WTC11 (cell line): ENCODE measurements around the gene NDOR1. TPM values are rescaled to one million over a fixed set of nuclear protein-coding genes. Genes with fewer than 3 reads are reported as not detected.

Experiments
- ATAC-seq: fragments of 200-7000 bp; cut with Tn5 transposase; 2 replicates; pipeline ENCODE4 v1.10.0; 2021; ENCODE audit warnings: mild to moderate bottlenecking, moderate library complexity
- CTCF ChIA-PET: fragments of 300-600 bp; sonication (Branson Sonifier 250); formaldehyde crosslinking; loops from one replicate; lab custom pipeline; 2021; ENCODE audit warnings: antibody characterized with exemption; lab: Charles Lee
- POLR2A ChIA-PET: fragments of 350-600 bp; sonication (Branson Sonifier 250); formaldehyde crosslinking; loops from one replicate; lab custom pipeline; 2021; ENCODE audit warnings: antibody characterized with exemption; lab: Charles Lee
- DNase-seq: peaks from one replicate; pipeline ENCODE4 v3.0.0; 2021; ENCODE audit warnings: low spot score
- H3K27ac Mint-ChIP-seq: 2 replicates; pipeline ENCODE4 v1.8.0; 2021; ENCODE audit warnings: mixed read lengths
- H3K27me3 Mint-ChIP-seq: 2 replicates; pipeline ENCODE4 v1.8.0; 2021; ENCODE audit warnings: low read depth, mild to moderate bottlenecking, moderate library complexity, mixed read lengths
- H3K36me3 Mint-ChIP-seq: 2 replicates; pipeline ENCODE4 v1.8.0; 2021; ENCODE audit warnings: mixed read lengths
- H3K4me1 Mint-ChIP-seq: 2 replicates; pipeline ENCODE4 v1.8.0; 2022; ENCODE audit warnings: mixed read lengths
- H3K4me3 Mint-ChIP-seq: 2 replicates; pipeline ENCODE4 v1.8.0; 2021; ENCODE audit warnings: mild to moderate bottlenecking, moderate library complexity, mixed read lengths
- H3K9me3 Mint-ChIP-seq: 2 replicates; pipeline ENCODE4 v1.8.0; 2021; ENCODE audit warnings: mixed read lengths
- CREB1 ChIP-seq: sonication (generic); formaldehyde crosslinking; IDR thresholded peaks from 2 replicates; pipeline ENCODE4 v1.8.0; 2023; ENCODE audit warnings: mild to moderate bottlenecking, missing genetic modification reagents
- ETV6 ChIP-seq: sonication (generic); formaldehyde crosslinking; IDR thresholded peaks from 2 replicates; pipeline ENCODE4 v1.8.1; 2022; ENCODE audit warnings: mild to moderate bottlenecking, missing genetic modification reagents
- FOXK1 ChIP-seq: sonication (generic); formaldehyde crosslinking; IDR thresholded peaks from 2 replicates; pipeline ENCODE4 v1.8.0; 2022; ENCODE audit warnings: mild to moderate bottlenecking, moderate library complexity, missing genetic modification reagents
- GRHL2 ChIP-seq: fragments of 250-450 bp; sonication (Bioruptor Pico); IDR thresholded peaks from 2 replicates; pipeline ENCODE4 v1.8.0; 2022; ENCODE audit warnings: mild to moderate bottlenecking, moderate library complexity; ENCODE audit not compliant: insufficient replicate concordance, severe bottlenecking
- KAT7 ChIP-seq: sonication (generic); formaldehyde crosslinking; IDR thresholded peaks from 2 replicates; pipeline ENCODE4 v1.8.1; 2023; ENCODE audit warnings: missing genetic modification reagents, mild to moderate bottlenecking, borderline replicate concordance
- MYBL2 ChIP-seq: sonication (generic); formaldehyde crosslinking; IDR thresholded peaks from 2 replicates; pipeline ENCODE4 v1.8.1; 2023; ENCODE audit warnings: mild to moderate bottlenecking, moderate library complexity, missing genetic modification reagents
- NFATC4 ChIP-seq: fragments of 250-450 bp; sonication (Bioruptor Pico); IDR thresholded peaks from 2 replicates; pipeline ENCODE4 v1.9.0; 2021; ENCODE audit warnings: mild to moderate bottlenecking
- NR1H2 ChIP-seq: sonication (generic); formaldehyde crosslinking; IDR thresholded peaks from 2 replicates; pipeline ENCODE4 v1.9.0; 2021; ENCODE audit warnings: mild to moderate bottlenecking, moderate library complexity, missing genetic modification reagents
- NR2C2 ChIP-seq: sonication (generic); formaldehyde crosslinking; IDR thresholded peaks from 2 replicates; pipeline ENCODE4 v1.8.0; 2022; ENCODE audit warnings: mild to moderate bottlenecking, missing genetic modification reagents
- PRRX2 ChIP-seq: fragments of 250-450 bp; sonication (Bioruptor Pico); IDR thresholded peaks from 2 replicates; pipeline ENCODE4 v1.8.0; 2021; ENCODE audit warnings: mild to moderate bottlenecking
- SMAD3 ChIP-seq: sonication (generic); formaldehyde crosslinking; IDR thresholded peaks from 2 replicates; pipeline ENCODE4 v1.8.0; 2022; ENCODE audit warnings: missing genetic modification reagents, mild to moderate bottlenecking, borderline replicate concordance
- TP53 ChIP-seq: sonication (generic); formaldehyde crosslinking; IDR thresholded peaks from 2 replicates; pipeline ENCODE4 v1.8.1; 2023; ENCODE audit warnings: mild to moderate bottlenecking, missing genetic modification reagents
- ZNF138 ChIP-seq: sonication (generic); formaldehyde crosslinking; conservative IDR thresholded peaks from 2 replicates; pipeline ENCODE4 v1.8.1; 2022; ENCODE audit warnings: mild to moderate bottlenecking, moderate library complexity, missing genetic modification reagents
- ZNF232 ChIP-seq: sonication (generic); formaldehyde crosslinking; IDR thresholded peaks from 2 replicates; pipeline ENCODE4 v1.8.0; 2022; ENCODE audit warnings: mild to moderate bottlenecking, missing genetic modification reagents
- total RNA-seq: library from RNA; stranded (reverse); gene quantifications from 3 replicates; pipeline ENCODE4 v1.2.3, GENCODE V29; 2021
- TF ChIP-seq, protein P1 (sequence below): sonication (generic); formaldehyde crosslinking; IDR thresholded peaks from 2 replicates; pipeline ENCODE4 v1.8.1; 2023; ENCODE audit warnings: mild to moderate bottlenecking, moderate library complexity, missing genetic modification reagents
- TF ChIP-seq, protein P2 (sequence below): sonication (generic); formaldehyde crosslinking; IDR thresholded peaks from 2 replicates; pipeline ENCODE4 v1.8.0; 2023; ENCODE audit warnings: missing genetic modification reagents, mild to moderate bottlenecking, borderline replicate concordance
- TF ChIP-seq, protein P3 (sequence below): sonication (generic); formaldehyde crosslinking; IDR thresholded peaks from 2 replicates; pipeline ENCODE4 v1.8.1; 2023; ENCODE audit warnings: mild to moderate bottlenecking, missing genetic modification reagents, moderate library complexity
- TF ChIP-seq, protein P4 (sequence below): sonication (generic); formaldehyde crosslinking; conservative IDR thresholded peaks from 2 replicates; pipeline ENCODE4 v1.8.1; 2023; ENCODE audit warnings: mild to moderate bottlenecking, low read depth, missing genetic modification reagents, moderate library complexity
- TF ChIP-seq, protein P5 (sequence below): fragments of 250-450 bp; sonication (Bioruptor Pico); IDR thresholded peaks from 2 replicates; pipeline ENCODE4 v1.9.0; 2021; ENCODE audit warnings: moderate library complexity, mild to moderate bottlenecking, inconsistent platforms, borderline replicate concordance
- TF ChIP-seq, protein P6 (sequence below): sonication (generic); formaldehyde crosslinking; IDR thresholded peaks from 2 replicates; pipeline ENCODE4 v1.8.1; 2022; ENCODE audit warnings: low read depth, mild to moderate bottlenecking, moderate library complexity, missing genetic modification reagents, borderline replicate concordance
- TF ChIP-seq, protein P7 (sequence below): sonication (generic); formaldehyde crosslinking; IDR thresholded peaks from 2 replicates; pipeline ENCODE4 v1.8.1; 2022; ENCODE audit warnings: missing genetic modification reagents, borderline replicate concordance

NDOR1 gene
- total RNA-seq, 1 experiment from 2014 or later: 49.0 TPM

DNA sequence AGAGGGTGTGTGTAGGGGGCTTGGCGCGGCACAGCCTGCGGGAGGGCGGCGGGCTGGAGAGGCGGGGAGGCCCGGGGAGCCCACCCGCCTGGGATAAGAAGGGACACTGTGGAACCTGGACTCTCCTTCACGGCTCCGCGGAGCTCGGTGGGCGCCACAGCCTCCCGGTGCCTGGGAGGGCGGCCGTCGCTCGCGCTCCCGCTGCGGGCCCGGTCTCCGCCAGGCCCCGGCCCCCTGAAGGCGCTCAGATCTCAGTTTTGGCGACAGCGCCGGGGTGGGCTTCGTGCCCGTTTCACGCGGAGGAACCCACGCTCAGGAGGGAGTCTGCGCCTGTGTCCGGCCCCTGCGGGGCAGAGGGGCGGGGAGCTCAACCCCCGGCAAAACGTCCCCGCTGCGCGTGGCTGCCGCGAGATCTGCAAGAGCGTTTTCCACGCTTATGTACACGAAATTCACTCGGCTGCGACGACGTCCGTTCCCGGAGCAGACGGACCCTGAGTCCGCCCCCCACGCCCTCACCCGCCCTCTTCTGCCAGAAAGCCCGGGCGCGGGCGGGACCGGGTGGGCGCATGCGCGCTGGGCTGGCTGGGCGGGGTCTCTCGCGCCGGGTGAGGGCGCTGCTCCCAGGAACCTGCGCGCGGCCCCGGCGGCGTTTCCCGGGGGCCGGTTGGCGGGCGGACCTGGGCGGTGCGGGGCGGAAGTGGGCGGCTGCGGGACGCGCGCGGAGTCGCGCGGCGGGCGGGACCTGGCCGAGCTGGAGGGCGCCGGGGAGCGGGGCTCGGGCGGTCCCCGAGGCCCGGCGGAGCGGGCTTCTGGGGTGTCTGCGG, 49.3 kb downstream of the NDOR1 start, which contains the start of gene NELFB:
NELFB (plus strand) TSS at position 704 of the 824 bp plus-strand sequence.
- CTCF ChIA-PET: interaction anchor here (0.6 to 4.6 kb wide), 20 partner anchors 8 to 219 kb away, joined by 3 to 59 read pairs (median 5); partner anchors contain the start of genes MAN1B1, NRARP, RNF224 and TOR4A
- H3K4me1 Mint-ChIP-seq: peaks cover 8% of the 10 kb centered on the region
- peak; percentile 82 for ATAC-seq
- TF ChIP-seq, protein P1, sequence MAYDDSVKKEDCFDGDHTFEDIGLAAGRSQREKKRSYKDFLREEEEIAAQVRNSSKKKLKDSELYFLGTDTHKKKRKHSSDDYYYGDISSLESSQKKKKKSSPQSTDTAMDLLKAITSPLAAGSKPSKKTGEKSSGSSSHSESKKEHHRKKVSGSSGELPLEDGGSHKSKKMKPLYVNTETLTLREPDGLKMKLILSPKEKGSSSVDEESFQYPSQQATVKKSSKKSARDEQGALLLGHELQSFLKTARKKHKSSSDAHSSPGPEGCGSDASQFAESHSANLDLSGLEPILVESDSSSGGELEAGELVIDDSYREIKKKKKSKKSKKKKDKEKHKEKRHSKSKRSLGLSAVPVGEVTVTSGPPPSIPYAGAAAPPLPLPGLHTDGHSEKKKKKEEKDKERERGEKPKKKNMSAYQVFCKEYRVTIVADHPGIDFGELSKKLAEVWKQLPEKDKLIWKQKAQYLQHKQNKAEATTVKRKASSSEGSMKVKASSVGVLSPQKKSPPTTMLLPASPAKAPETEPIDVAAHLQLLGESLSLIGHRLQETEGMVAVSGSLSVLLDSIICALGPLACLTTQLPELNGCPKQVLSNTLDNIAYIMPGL (CRISPR knock-in tag): peak; percentile 76; the same call in 1 of the 2 replicates
- TF ChIP-seq, protein P2, sequence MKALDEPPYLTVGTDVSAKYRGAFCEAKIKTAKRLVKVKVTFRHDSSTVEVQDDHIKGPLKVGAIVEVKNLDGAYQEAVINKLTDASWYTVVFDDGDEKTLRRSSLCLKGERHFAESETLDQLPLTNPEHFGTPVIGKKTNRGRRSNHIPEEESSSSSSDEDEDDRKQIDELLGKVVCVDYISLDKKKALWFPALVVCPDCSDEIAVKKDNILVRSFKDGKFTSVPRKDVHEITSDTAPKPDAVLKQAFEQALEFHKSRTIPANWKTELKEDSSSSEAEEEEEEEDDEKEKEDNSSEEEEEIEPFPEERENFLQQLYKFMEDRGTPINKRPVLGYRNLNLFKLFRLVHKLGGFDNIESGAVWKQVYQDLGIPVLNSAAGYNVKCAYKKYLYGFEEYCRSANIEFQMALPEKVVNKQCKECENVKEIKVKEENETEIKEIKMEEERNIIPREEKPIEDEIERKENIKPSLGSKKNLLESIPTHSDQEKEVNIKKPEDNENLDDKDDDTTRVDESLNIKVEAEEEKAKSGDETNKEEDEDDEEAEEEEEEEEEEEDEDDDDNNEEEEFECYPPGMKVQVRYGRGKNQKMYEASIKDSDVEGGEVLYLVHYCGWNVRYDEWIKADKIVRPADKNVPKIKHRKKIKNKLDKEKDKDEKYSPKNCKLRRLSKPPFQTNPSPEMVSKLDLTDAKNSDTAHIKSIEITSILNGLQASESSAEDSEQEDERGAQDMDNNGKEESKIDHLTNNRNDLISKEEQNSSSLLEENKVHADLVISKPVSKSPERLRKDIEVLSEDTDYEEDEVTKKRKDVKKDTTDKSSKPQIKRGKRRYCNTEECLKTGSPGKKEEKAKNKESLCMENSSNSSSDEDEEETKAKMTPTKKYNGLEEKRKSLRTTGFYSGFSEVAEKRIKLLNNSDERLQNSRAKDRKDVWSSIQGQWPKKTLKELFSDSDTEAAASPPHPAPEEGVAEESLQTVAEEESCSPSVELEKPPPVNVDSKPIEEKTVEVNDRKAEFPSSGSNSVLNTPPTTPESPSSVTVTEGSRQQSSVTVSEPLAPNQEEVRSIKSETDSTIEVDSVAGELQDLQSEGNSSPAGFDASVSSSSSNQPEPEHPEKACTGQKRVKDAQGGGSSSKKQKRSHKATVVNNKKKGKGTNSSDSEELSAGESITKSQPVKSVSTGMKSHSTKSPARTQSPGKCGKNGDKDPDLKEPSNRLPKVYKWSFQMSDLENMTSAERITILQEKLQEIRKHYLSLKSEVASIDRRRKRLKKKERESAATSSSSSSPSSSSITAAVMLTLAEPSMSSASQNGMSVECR (CRISPR knock-in tag): 0 out of 2 replicates have a peak, but pooled peaks have one; percentile 45
- no peak for TF ChIP-seq CREB1 (CRISPR knock-in tag)
- TF ChIP-seq TP53 (CRISPR knock-in tag): peak; percentile 54; the same call in 1 of the 2 replicates
- TF ChIP-seq, protein P3, sequence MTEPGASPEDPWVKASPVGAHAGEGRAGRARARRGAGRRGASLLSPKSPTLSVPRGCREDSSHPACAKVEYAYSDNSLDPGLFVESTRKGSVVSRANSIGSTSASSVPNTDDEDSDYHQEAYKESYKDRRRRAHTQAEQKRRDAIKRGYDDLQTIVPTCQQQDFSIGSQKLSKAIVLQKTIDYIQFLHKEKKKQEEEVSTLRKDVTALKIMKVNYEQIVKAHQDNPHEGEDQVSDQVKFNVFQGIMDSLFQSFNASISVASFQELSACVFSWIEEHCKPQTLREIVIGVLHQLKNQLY (CRISPR knock-in tag): no peak
- TF ChIP-seq FOXK1: 0 out of 2 replicates have a peak, but pooled peaks have one; percentile 51
- no peak for TF ChIP-seq ZNF232
- TF ChIP-seq, protein P4, sequence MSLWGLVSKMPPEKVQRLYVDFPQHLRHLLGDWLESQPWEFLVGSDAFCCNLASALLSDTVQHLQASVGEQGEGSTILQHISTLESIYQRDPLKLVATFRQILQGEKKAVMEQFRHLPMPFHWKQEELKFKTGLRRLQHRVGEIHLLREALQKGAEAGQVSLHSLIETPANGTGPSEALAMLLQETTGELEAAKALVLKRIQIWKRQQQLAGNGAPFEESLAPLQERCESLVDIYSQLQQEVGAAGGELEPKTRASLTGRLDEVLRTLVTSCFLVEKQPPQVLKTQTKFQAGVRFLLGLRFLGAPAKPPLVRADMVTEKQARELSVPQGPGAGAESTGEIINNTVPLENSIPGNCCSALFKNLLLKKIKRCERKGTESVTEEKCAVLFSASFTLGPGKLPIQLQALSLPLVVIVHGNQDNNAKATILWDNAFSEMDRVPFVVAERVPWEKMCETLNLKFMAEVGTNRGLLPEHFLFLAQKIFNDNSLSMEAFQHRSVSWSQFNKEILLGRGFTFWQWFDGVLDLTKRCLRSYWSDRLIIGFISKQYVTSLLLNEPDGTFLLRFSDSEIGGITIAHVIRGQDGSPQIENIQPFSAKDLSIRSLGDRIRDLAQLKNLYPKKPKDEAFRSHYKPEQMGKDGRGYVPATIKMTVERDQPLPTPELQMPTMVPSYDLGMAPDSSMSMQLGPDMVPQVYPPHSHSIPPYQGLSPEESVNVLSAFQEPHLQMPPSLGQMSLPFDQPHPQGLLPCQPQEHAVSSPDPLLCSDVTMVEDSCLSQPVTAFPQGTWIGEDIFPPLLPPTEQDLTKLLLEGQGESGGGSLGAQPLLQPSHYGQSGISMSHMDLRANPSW (CRISPR knock-in tag): no peak
- no peak for TF ChIP-seq MYBL2 (CRISPR knock-in tag)
- TF ChIP-seq PRRX2 (CRISPR knock-in tag): no peak
- TF ChIP-seq, protein P5, sequence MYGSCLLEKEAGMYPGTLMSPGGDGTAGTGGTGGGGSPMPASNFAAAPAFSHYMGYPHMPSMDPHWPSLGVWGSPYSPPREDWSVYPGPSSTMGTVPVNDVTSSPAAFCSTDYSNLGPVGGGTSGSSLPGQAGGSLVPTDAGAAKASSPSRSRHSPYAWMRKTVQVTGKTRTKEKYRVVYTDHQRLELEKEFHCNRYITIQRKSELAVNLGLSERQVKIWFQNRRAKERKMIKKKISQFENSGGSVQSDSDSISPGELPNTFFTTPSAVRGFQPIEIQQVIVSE: no peak
- no peak for TF ChIP-seq GRHL2
- TF ChIP-seq, protein P6, sequence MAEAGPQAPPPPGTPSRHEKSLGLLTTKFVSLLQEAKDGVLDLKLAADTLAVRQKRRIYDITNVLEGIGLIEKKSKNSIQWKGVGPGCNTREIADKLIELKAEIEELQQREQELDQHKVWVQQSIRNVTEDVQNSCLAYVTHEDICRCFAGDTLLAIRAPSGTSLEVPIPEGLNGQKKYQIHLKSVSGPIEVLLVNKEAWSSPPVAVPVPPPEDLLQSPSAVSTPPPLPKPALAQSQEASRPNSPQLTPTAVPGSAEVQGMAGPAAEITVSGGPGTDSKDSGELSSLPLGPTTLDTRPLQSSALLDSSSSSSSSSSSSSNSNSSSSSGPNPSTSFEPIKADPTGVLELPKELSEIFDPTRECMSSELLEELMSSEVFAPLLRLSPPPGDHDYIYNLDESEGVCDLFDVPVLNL (CRISPR knock-in tag): no peak
- TF ChIP-seq NFATC4 (CRISPR knock-in tag): no peak
- TF ChIP-seq ZNF138 (CRISPR knock-in tag): no peak
- no peak for TF ChIP-seq SMAD3 (CRISPR knock-in tag)
- TF ChIP-seq KAT7 (CRISPR knock-in tag): no peak
- no peak for TF ChIP-seq NR2C2 (CRISPR knock-in tag)
- TF ChIP-seq, protein P7, sequence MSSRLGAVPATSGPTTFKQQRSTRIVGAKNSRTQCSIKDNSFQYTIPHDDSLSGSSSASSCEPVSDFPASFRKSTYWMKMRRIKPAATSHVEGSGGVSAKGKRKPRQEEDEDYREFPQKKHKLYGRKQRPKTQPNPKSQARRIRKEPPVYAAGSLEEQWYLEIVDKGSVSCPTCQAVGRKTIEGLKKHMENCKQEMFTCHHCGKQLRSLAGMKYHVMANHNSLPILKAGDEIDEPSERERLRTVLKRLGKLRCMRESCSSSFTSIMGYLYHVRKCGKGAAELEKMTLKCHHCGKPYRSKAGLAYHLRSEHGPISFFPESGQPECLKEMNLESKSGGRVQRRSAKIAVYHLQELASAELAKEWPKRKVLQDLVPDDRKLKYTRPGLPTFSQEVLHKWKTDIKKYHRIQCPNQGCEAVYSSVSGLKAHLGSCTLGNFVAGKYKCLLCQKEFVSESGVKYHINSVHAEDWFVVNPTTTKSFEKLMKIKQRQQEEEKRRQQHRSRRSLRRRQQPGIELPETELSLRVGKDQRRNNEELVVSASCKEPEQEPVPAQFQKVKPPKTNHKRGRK (CRISPR knock-in tag): no peak
- peak; percentile 42; the same call in 1 of the 2 replicates for TF ChIP-seq ETV6 (CRISPR knock-in tag)
- no peak for TF ChIP-seq NR1H2 (CRISPR knock-in tag)

More for the DNA sequence above, 49.3 kb downstream of the NDOR1 start, which contains the start of gene NELFB:
- DNase-seq: peak; percentile 93
- Mint-ChIP-seq H3K27ac (peak within 1 kb of the TSS; percentile 86), H3K9me3 (no peaks in the 10 kb centered on the region), H3K27me3 (peaks cover 7% of the 10 kb centered on the region; the same call in 1 of the 2 replicates), H3K4me3 (peak within 1 kb of the TSS; percentile 94), H3K36me3 (peaks cover 16% of the 10 kb centered on the region)
- POLR2A ChIA-PET: interaction anchor here (0.9 to 4.2 kb wide), 5 partner anchors 10 to 54 kb away, joined by 3 to 30 read pairs (median 8); partner anchors contain the start of genes TPRN and TUBB4B
